GM21360 (cell line): ENCODE measurements around the gene GRAMD1B.
A peak's percentile ranks its signal among the peaks of the same experiment; 100 is the strongest.

Experiments
- ATAC-seq: cut with Tn5 transposase; IDR thresholded peaks from one replicate; pipeline ENCODE4 v1.9.1; 2021; ENCODE audit warnings: mild to moderate bottlenecking, moderate library complexity; ENCODE audit not compliant: unreplicated experiment

GRAMD1B gene

GRCh38 chr11:123526027-123526805 is 96.1 kb downstream of the GRAMD1B start:
- no peak for ATAC-seq

DNA sequence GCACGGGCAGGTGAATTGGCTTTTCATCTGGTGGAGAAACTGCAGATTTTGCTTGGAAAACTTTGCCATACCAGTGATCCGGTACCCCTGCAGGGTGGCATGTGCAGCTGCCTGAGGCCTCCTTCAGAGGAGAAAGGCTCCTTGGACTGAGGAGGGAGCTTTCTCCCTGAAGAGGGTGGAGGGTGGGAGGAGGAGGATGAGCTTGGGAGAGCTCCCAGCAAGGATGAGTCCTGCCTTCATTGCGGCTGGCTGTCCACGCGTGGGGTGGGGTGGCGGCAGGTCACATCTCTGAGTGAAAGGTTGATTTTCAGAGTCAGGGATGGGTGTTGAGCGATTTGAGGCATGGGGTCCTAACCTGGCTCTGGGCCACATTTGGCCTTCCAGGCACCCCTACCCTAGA is 96.8 kb downstream of the GRAMD1B start:
- ATAC-seq = no peak

DNA sequence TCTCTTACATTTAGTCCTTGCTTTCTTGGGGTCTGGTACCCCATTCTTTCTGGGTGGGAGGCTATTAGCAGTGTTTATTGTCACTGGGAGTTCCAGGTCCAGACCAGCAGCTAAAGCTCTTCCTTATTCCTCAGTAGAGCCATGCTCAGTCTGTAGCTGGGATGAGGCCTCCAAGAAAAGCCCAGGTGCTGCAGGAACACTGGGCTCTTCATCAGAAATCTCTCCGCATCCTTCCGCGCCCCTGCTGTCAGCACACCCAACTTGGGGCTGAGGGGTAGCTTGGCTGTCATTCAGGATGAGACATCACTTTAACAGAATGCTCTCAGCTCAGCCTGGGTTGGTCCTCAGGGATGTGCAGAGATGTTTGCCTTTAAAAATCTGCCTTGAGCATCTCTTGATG is 97.5 kb downstream of the GRAMD1B start:
- ATAC-seq = no peak

GRCh38 chr11:123527947-123528346 is 97.9 kb downstream of the GRAMD1B start:
- no peak for ATAC-seq

GRCh38 chr11:123531325-123531724 is 101.3 kb downstream of the GRAMD1B start:
- ATAC-seq = no peak

- ATAC-seq = no peak
These were observed 102.1 kb downstream of the GRAMD1B start for GRCh38 chr11:123532131-123532530.

- no peak for ATAC-seq
These were observed 105.3 kb downstream of the GRAMD1B start for GRCh38 chr11:123535401-123535800.

GRCh38 chr11:123536690-123537437 is 106.8 kb downstream of the GRAMD1B start:
- no peak for ATAC-seq

DNA sequence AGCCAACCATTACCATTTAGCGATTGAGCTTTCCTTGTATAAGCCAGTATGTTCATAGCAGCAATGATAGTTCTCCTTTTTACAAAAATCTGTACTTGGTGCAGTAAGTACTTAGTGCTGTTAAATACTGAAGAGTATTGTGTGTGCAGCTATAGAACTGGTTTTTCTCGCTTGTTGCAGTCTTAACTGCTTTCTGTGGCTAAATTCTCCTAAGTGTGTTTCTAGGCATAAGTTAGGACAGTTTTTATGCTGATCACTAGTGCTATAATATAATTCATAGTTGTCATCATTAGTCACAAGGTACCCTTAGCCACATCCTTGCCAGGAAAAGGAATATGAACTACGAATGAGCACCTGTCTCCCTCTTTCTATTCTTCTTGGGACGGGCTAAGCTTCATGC is 107.7 kb downstream of the GRAMD1B start:
- ATAC-seq = no peak

DNA sequence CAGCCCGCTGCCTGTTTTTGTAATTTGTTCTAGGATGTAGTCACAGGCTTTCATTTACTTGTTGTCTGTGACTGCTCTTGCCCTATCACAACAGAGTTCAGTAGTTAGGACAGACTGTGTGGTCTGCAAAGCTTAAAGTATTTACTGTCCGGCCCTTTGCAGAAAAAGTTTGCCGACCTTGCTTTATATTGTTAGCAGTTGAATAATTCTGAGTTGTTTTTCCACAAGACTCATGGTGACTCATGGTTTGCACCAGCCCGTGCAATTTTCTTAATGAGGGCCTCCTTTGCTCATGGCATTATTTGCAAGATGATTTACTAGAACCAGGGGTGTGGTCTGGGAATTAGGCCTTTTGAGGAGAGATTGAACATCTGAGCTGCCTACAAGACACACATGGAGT is 113.7 kb downstream of the GRAMD1B start:
- no peak for ATAC-seq

- no peak for ATAC-seq
These were observed 114.7 kb downstream of the GRAMD1B start for GRCh38 chr11:123544631-123545375.

DNA sequence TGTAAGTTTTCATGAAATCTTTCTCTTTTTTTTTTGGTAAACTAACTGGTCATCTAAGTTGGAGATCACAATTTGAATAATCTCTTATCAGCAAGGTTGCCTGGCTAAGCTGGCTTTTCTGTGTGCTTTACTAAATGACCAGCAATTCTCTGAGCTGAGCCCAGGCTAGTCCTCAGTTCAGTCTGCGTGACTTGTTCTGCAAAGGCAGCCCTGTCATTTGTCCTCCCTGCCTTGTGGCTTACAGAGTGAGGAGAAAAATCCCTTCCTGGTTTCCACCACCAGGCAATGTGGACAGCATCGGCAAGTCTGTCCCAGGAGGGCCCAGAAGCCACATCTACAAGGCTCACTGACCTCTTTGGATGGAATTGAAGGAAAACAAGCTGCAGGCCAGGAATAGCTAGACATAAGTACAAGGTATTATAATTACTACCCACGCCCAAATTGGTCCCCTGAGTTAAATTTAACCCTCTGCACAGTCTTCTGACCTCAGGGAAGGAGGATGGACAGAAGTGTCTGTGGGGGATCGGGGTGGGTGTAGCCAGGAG is 115.7 kb downstream of the GRAMD1B start:
- ATAC-seq = no peak

GRCh38 chr11:123546515-123546914 is 116.4 kb downstream of the GRAMD1B start:
- ATAC-seq = no peak

- peak; percentile 98 for ATAC-seq
These were observed 117.1 kb downstream of the GRAMD1B start for GRCh38 chr11:123547180-123547579.

DNA sequence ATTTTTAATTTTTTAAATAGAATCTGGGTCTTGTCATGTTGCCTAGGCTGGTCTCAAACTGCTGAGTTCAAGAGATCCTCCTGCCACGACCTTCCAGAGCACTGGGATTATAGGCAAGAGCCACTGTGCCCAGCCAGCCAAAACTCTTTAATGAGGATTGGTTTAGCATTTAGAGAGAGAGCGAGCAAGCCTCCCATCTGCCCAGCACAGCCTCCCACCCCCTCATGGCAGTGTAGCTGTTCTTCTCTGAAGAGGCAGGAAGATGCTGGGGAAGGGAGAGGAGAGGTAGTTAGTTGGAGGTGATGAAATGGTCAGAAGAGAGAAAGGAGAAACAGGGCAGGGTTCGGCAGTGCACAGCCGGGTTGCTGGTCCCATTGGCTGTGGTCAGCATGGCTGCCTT is 118.7 kb downstream of the GRAMD1B start:
- ATAC-seq = no peak

DNA sequence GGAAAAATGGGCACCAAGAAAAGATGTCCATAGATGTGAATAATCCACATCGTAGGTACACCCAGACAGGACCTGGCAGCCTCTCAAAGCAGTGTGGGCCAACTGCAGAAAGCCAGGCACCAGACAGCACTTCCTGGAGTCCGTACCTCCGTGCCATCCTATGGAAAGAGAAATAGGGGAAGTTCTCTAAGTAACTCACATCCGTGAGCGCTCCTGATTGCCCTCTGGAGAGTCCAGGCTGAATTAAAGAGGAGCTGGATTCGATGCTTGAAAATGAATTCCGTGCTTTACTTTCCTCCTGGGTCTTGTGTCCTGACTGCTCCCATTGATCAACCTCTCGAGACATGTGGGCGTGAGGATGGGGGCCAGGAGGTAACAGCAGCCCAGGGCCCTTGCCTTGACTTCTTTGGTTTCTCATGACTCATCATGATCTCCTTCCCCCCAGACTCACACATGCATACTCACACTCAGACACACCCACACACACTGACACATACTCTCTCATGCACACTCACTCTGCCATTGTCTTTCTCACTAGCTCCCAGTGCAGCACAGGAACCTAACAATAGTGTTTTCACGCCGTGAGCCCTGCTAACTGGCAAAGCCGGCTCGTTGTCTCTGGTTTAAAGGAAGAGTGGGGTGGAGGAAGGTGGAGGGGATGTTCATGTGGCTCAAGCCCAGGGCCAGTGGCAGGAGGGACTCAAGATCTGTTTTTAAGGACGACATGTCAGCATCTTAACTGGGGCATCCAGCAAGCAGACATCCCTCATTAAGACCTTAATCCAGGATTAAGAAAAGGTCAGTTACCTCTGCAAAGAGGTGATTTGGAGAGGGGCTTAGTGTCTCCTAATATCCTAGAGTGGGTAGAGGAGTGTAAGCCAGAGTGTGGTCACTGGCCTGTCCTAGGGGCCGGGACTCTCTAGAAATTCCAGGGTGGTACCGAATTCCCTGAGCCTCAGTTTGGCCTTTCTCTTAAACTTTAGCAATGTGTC is 120.2 kb downstream of the GRAMD1B start:
- ATAC-seq = no peak

GRCh38 chr11:123551079-123551478 is 121.0 kb downstream of the GRAMD1B start:
- ATAC-seq = no peak

- ATAC-seq = no peak
These were observed 126.6 kb downstream of the GRAMD1B start for GRCh38 chr11:123556633-123557032.

GRCh38 chr11:123558536-123559315 is 128.7 kb downstream of the GRAMD1B start:
- ATAC-seq = no peak
